ENCODE data around the gene RASAL2. TPM values are rescaled to one million over a fixed set of nuclear protein-coding genes. Genes with fewer than 3 reads are reported as not detected.
A peak's percentile ranks its signal among the peaks of the same experiment; 100 is the strongest.

Gene RASAL2
- total and polyA plus RNA-seq, 2 donors (not counting 1 experiment from before 2014, with no cell fraction given) = 11.9 to 21.8 TPM

DNA sequence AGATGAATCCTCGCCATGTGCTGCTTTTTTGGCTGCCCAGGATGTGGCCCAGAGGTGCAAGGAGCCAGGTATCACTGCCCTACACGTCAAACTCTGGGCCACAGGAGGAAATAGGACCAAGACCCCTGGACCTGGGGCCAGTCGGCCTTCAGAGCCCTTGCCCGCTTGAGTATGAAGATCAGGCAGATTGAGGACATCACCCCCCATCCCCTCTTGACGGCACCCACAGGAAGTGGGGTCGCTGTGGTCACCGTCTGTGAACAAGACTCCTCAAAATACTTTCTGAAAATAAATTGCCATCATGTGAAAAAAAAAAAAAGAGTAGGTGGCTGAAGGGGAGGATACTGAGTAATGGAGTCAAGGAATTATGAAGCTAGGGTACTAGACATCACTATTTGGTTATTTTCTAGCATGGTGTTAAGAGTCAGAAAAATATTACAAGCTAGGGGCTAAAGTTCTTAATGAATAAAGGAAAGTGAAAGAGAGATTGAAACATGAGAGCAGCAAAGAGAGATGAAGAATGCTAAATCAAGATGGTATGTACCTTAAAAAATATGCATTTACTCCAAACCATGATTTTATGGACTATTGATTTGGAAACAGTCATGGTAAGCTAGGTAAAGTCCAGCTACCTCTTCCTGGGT is 318.0 kb downstream of the RASAL2 start:
- H3K4me3 ChIP-seq (replicated peaks in 1 of 4; ENCODE audit: control extremely low read depth in 1 of 4, insufficient read depth in 1 of 4, low read depth in 3 of 4, low read length in 4 of 4) = no peak overlapping the region
- no peaks in the 10 kb centered on the region for H3K4me1 ChIP-seq (ENCODE audit: control insufficient read depth, extremely low read depth, insufficient read depth, low read length)
- no peak overlapping the region for H3K27ac ChIP-seq (ENCODE audit: insufficient read depth, low read length)
- no peaks in the 10 kb centered on the region for H3K36me3 ChIP-seq (ENCODE audit: control insufficient read depth, insufficient read depth, low read length)
- no peaks in the 10 kb centered on the region for H3K27me3 ChIP-seq (ENCODE audit: control insufficient read depth, insufficient read depth, low read length)
- no peak overlapping the region for H3K4me2 ChIP-seq (ENCODE audit: extremely low read depth, insufficient read depth, low read length)
- DNase-seq (ENCODE audit: low read depth in 2 of 2) = no peak
- no peak overlapping the region for H2AFZ ChIP-seq (ENCODE audit: low read length)
- no peaks in the 10 kb centered on the region for H3K9me3 ChIP-seq (ENCODE audit: control insufficient read depth, insufficient read depth, low read depth, low read length)
- H3K79me2 ChIP-seq (ENCODE audit: control insufficient read depth, insufficient read depth, low read length) = no peaks in the 10 kb centered on the region
- H4K20me1 ChIP-seq (ENCODE audit: control insufficient read depth, extremely low read depth, insufficient read depth, low read length) = no peaks in the 10 kb centered on the region
- no peak overlapping the region for H3K9ac ChIP-seq (ENCODE audit: insufficient read depth, low read length)
- no peak for TF ChIP-seq EZH2 (IDR thresholded peaks at IDR 0.05; ENCODE audit: low read length, missing control alignments)
- TF ChIP-seq, protein P1, sequence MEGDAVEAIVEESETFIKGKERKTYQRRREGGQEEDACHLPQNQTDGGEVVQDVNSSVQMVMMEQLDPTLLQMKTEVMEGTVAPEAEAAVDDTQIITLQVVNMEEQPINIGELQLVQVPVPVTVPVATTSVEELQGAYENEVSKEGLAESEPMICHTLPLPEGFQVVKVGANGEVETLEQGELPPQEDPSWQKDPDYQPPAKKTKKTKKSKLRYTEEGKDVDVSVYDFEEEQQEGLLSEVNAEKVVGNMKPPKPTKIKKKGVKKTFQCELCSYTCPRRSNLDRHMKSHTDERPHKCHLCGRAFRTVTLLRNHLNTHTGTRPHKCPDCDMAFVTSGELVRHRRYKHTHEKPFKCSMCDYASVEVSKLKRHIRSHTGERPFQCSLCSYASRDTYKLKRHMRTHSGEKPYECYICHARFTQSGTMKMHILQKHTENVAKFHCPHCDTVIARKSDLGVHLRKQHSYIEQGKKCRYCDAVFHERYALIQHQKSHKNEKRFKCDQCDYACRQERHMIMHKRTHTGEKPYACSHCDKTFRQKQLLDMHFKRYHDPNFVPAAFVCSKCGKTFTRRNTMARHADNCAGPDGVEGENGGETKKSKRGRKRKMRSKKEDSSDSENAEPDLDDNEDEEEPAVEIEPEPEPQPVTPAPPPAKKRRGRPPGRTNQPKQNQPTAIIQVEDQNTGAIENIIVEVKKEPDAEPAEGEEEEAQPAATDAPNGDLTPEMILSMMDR (conservative IDR thresholded peaks at IDR 0.05 in 1 of 2, IDR thresholded peaks at IDR 0.05 in 1 of 2; ENCODE audit: low read depth in 1 of 2, low read length in 2 of 2) = no peak

DNA sequence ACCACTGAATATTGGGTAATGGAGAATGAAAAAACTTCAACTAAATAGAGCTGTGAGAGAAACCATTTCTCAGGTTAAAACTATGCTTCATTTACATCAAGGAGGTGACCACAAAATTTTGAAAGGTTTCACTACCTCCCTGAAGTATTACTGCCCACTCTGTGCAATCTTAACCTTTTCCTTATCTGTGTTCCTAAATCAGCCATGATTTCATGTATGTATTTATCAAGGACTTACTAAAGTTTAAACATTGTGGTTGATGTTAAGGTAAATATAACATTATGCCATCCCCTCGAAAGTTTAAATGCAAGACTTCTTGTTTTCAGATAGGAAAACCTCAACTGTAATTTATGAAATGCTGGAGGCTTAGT is 318.5 kb downstream of the RASAL2 start:
- Histone ChIP-seq H3K27me3 (ENCODE audit: control insufficient read depth, insufficient read depth, low read length) (no peaks in the 10 kb centered on the region), H3K4me3 (replicated peaks in 1 of 4; ENCODE audit: control extremely low read depth in 1 of 4, insufficient read depth in 1 of 4, low read depth in 3 of 4, low read length in 4 of 4) (no peak overlapping the region), H3K36me3 (ENCODE audit: control insufficient read depth, insufficient read depth, low read length) (no peaks in the 10 kb centered on the region), H3K27ac (ENCODE audit: insufficient read depth, low read length) (no peak overlapping the region), H2AFZ (ENCODE audit: low read length) (no peak overlapping the region), H3K9ac (ENCODE audit: insufficient read depth, low read length) (no peak overlapping the region), H4K20me1 (ENCODE audit: control insufficient read depth, extremely low read depth, insufficient read depth, low read length) (no peaks in the 10 kb centered on the region), H3K9me3 (ENCODE audit: control insufficient read depth, insufficient read depth, low read depth, low read length) (no peaks in the 10 kb centered on the region), H3K79me2 (ENCODE audit: control insufficient read depth, insufficient read depth, low read length) (no peaks in the 10 kb centered on the region), H3K4me1 (ENCODE audit: control insufficient read depth, extremely low read depth, insufficient read depth, low read length) (no peaks in the 10 kb centered on the region), H3K4me2 (ENCODE audit: extremely low read depth, insufficient read depth, low read length) (no peak overlapping the region)
- TF ChIP-seq, protein P1 (conservative IDR thresholded peaks at IDR 0.05 in 1 of 2, IDR thresholded peaks at IDR 0.05 in 1 of 2; ENCODE audit: low read depth in 1 of 2, low read length in 2 of 2) = no peak
- TF ChIP-seq EZH2 (IDR thresholded peaks at IDR 0.05; ENCODE audit: low read length, missing control alignments) = no peak
- peak; percentile 39 to 46 for DNase-seq (ENCODE audit: low read depth in 2 of 2)

DNA sequence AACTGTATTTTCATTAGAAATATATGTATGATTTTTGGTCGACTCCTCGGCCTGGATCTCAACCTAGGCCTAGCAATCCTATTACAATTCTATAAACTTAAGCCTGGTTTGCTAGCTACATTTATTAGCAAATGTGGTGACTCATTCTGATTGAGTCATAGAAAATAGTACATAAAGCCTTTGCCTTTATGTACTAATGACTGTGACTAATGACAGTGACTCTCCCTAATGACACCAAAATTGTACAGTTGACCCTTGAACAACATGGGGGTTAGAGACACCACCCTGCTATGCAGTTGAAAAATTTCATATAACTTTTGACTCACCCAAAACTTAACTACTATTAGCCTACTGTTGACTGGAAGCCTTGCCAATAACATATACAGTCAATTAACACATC is 324.0 kb downstream of the RASAL2 start:
- Histone ChIP-seq H3K9ac (ENCODE audit: insufficient read depth, low read length) (no peak overlapping the region), H3K9me3 (ENCODE audit: control insufficient read depth, insufficient read depth, low read depth, low read length) (no peaks in the 10 kb centered on the region), H3K4me1 (ENCODE audit: control insufficient read depth, extremely low read depth, insufficient read depth, low read length) (no peaks in the 10 kb centered on the region), H3K4me3 (replicated peaks in 1 of 4; ENCODE audit: control extremely low read depth in 1 of 4, insufficient read depth in 1 of 4, low read depth in 3 of 4, low read length in 4 of 4) (no peak overlapping the region), H3K27ac (ENCODE audit: insufficient read depth, low read length) (no peak overlapping the region), H3K79me2 (ENCODE audit: control insufficient read depth, insufficient read depth, low read length) (no peaks in the 10 kb centered on the region), H3K4me2 (ENCODE audit: extremely low read depth, insufficient read depth, low read length) (no peak overlapping the region), H3K36me3 (ENCODE audit: control insufficient read depth, insufficient read depth, low read length) (no peaks in the 10 kb centered on the region), H2AFZ (ENCODE audit: low read length) (no peak overlapping the region), H4K20me1 (ENCODE audit: control insufficient read depth, extremely low read depth, insufficient read depth, low read length) (no peaks in the 10 kb centered on the region), H3K27me3 (ENCODE audit: control insufficient read depth, insufficient read depth, low read length) (no peaks in the 10 kb centered on the region)
- DNase-seq (ENCODE audit: low read depth in 2 of 2) = peak; percentile 78 to 93
- TF ChIP-seq, protein P1 (conservative IDR thresholded peaks at IDR 0.05 in 1 of 2, IDR thresholded peaks at IDR 0.05 in 1 of 2; ENCODE audit: low read depth in 1 of 2, low read length in 2 of 2) = no peak
- no peak for TF ChIP-seq EZH2 (IDR thresholded peaks at IDR 0.05; ENCODE audit: low read length, missing control alignments)
